ENCODE measurements around the gene ACP1. TPM values are rescaled to one million over a fixed set of nuclear protein-coding genes. Genes with fewer than 3 reads are reported as not detected.

Gene ACP1
- total and polyA plus RNA-seq, 7 donors = 62.6 to 162 (median 86.1) TPM

DNA sequence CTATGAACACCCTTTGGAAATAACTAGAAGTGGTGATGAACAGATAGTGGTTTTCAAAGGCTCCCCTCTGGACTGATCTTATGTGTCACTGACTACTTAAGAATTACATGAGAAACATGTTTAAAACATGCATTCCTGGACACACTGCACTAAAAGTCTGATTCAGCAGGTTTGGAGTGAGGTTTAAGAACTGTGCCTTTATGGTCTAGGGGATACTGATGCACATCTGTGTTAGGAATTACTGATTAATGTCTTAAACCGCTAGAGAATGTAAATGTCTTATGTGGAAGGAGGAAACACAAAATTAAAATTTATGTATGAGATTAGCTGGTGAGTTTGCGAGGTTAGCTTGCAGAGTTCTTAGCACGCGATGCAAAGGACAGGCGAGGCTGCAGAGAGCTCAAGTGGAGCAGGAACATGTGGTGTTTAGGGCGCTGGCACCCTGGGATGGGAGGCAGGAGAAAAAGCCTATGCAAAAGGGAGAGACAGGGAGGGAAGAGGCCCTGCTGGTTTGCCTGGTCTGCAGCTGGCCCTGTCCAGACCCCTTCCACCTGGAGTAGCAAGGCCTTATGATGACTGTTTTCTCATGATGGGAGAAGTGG is 12.6 kb upstream of the ACP1 start:
- no peaks in the 10 kb centered on the region for H3K27me3 ChIP-seq
- 83 to 84% methylated on average over 6 of the region's 6 CpGs for WGBS, 2 donors
- H3K4me1 ChIP-seq = no peaks in the 10 kb centered on the region
- intact Hi-C loops (cut with DNase I) = no loop called here
- no peak overlapping the region for H3K27ac ChIP-seq
- no peak for DNase-seq
- H3K36me3 ChIP-seq = peaks cover 0 to 35% (median 5%) of the 10 kb centered on the region in 4 donors
- H3K4me3 ChIP-seq = no peak overlapping the region
- H3K9me3 ChIP-seq = no peaks in the 10 kb centered on the region
- TF ChIP-seq EP300 (IDR thresholded peaks at IDR 0.05) (no peak), POLR2AphosphoS5 (IDR thresholded peaks at IDR 0.05) (no peak), POLR2A (IDR thresholded peaks at IDR 0.05) (no peak)
- TF ChIP-seq, protein P1, sequence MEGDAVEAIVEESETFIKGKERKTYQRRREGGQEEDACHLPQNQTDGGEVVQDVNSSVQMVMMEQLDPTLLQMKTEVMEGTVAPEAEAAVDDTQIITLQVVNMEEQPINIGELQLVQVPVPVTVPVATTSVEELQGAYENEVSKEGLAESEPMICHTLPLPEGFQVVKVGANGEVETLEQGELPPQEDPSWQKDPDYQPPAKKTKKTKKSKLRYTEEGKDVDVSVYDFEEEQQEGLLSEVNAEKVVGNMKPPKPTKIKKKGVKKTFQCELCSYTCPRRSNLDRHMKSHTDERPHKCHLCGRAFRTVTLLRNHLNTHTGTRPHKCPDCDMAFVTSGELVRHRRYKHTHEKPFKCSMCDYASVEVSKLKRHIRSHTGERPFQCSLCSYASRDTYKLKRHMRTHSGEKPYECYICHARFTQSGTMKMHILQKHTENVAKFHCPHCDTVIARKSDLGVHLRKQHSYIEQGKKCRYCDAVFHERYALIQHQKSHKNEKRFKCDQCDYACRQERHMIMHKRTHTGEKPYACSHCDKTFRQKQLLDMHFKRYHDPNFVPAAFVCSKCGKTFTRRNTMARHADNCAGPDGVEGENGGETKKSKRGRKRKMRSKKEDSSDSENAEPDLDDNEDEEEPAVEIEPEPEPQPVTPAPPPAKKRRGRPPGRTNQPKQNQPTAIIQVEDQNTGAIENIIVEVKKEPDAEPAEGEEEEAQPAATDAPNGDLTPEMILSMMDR (IDR thresholded peaks at IDR 0.05) = no peak

DNA sequence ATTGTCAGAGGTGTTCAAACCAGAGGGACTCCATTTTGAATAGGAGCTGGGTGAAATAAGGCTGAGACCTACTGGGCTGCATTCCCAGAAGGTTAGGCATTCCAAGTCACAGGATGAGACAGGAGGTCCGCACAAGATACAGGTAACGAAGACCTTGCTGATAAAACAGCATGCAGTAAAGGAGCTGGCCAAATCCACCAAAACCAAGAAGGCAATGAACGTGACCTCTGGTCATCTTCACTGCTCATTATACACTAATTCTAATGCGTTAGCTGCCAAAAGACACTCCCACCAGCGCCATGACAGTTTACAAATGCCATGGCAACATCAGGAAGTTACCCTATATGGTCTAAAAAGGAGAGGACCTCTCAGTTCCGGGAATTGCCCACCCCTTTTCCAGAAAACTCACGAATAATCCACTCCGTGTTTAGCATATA is 11.5 kb upstream of the ACP1 start:
- Histone ChIP-seq H3K36me3 (peaks cover 0 to 35% (median 4%) of the 10 kb centered on the region in 4 donors), H3K4me1 (no peaks in the 10 kb centered on the region), H3K27ac (no peak overlapping the region), H3K27me3 (no peaks in the 10 kb centered on the region), H3K9me3 (peaks cover 0 to 5% (median 0%) of the 10 kb centered on the region in 4 donors), H3K4me3 (no peak overlapping the region)
- intact Hi-C loops (cut with DNase I) = no loop called here
- TF ChIP-seq, protein P1 (IDR thresholded peaks at IDR 0.05) = no peak
- TF ChIP-seq EP300 (IDR thresholded peaks at IDR 0.05) (no peak), POLR2AphosphoS5 (IDR thresholded peaks at IDR 0.05) (no peak), POLR2A (IDR thresholded peaks at IDR 0.05) (no peak)
- no peak for DNase-seq
- 86 to 89% methylated on average over 8 of the region's 8 CpGs for WGBS, 2 donors

GRCh38 chr2:254241-254640 is 10.5 kb upstream of the ACP1 start:
- no peak for TF ChIP-seq POLR2A (IDR thresholded peaks at IDR 0.05)
- TF ChIP-seq POLR2AphosphoS5 (IDR thresholded peaks at IDR 0.05) = no peak
- TF ChIP-seq, protein P1 (IDR thresholded peaks at IDR 0.05) = no peak
- TF ChIP-seq EP300 (IDR thresholded peaks at IDR 0.05) = no peak
- intact Hi-C loops (cut with DNase I) = no loop called here

GRCh38 chr2:255195-255594 is 9.6 kb upstream of the ACP1 start:
- no peak for TF ChIP-seq EP300 (IDR thresholded peaks at IDR 0.05)
- no peak for TF ChIP-seq POLR2A (IDR thresholded peaks at IDR 0.05)
- TF ChIP-seq, protein P1 (IDR thresholded peaks at IDR 0.05) = no peak
- no peak for TF ChIP-seq POLR2AphosphoS5 (IDR thresholded peaks at IDR 0.05)
- Histone ChIP-seq H3K4me1 (no peaks in the 10 kb centered on the region), H3K4me3 (no peak overlapping the region), H3K36me3 (peaks cover 0 to 16% (median 0%) of the 10 kb centered on the region in 4 donors), H3K27ac (no peak overlapping the region), H3K9me3 (peaks cover 0 to 5% (median 0%) of the 10 kb centered on the region in 4 donors), H3K27me3 (no peaks in the 10 kb centered on the region)
- DNase-seq = no peak
- WGBS, 2 donors = 96 to 98% methylated on average over 2 of the region's 2 CpGs
- intact Hi-C loops (cut with DNase I) = no loop called here

More at GRCh38 chr2:254241-254640, 10.5 kb upstream of the ACP1 start:
- no peaks in the 10 kb centered on the region for H3K27me3 ChIP-seq
- no peak overlapping the region for H3K27ac ChIP-seq
- 89 to 90% methylated on average over 7 of the region's 7 CpGs for WGBS, 2 donors
- H3K4me3 ChIP-seq = no peak overlapping the region
- no peaks in the 10 kb centered on the region for H3K4me1 ChIP-seq
- peaks cover 0 to 5% (median 0%) of the 10 kb centered on the region in 4 donors for H3K9me3 ChIP-seq
- DNase-seq = no peak
- H3K36me3 ChIP-seq = peaks cover 0 to 24% (median 3%) of the 10 kb centered on the region in 4 donors
